Osteoblast (primary cell): ENCODE data around the gene VRK1. TPM values are rescaled to one million over a fixed set of nuclear protein-coding genes. Genes with fewer than 3 reads are reported as not detected.

Experiments
- DNase-seq: peaks from one replicate; pipeline ENCODE4 v3.0.0; 2011; ENCODE audit warnings: low spot score, mixed read lengths; ENCODE audit not compliant: insufficient read length; ENCODE audit errors: missing footprints
- H2AFZ ChIP-seq: 2 replicates; pipeline ENCODE4 v1.6.0; 2011; ENCODE audit warnings: mild to moderate bottlenecking, low read length
- H3K27ac ChIP-seq: 2 replicates; pipeline ENCODE4 v1.5.1; 2011; ENCODE audit warnings: mild to moderate bottlenecking, low read depth, low read length, moderate library complexity
- H3K27me3 ChIP-seq: 2 replicates; pipeline ENCODE4 v1.6.0; 2012; ENCODE audit warnings: mild to moderate bottlenecking, control low read depth, inconsistent platforms, low read length, moderate library complexity; ENCODE audit not compliant: insufficient read depth
- H3K36me3 ChIP-seq: 2 replicates; pipeline ENCODE4 v1.5.1; 2011; ENCODE audit warnings: mild to moderate bottlenecking, low read length, control low read depth, moderate library complexity; ENCODE audit not compliant: insufficient read depth
- H3K4me1 ChIP-seq: 2 replicates; pipeline ENCODE4 v1.5.1; 2011; ENCODE audit warnings: mild to moderate bottlenecking, low read length, control low read depth, moderate library complexity; ENCODE audit not compliant: insufficient read depth
- H3K4me2 ChIP-seq: 2 replicates; pipeline ENCODE4 v1.6.0; 2011; ENCODE audit warnings: mild to moderate bottlenecking, low read length; ENCODE audit not compliant: insufficient read depth
- H3K4me3 ChIP-seq: fragments of 200-600 bp; sonication (generic); 3 replicates; pipeline ENCODE4 v1.5.1; 2012; ENCODE audit warnings: mild to moderate bottlenecking, low read length, inconsistent platforms; ENCODE audit not compliant: insufficient read depth
- H3K79me2 ChIP-seq: 2 replicates; pipeline ENCODE4 v1.6.0; 2012; ENCODE audit warnings: mild to moderate bottlenecking, low read length, control low read depth, inconsistent platforms; ENCODE audit not compliant: insufficient read depth
- H3K9me3 ChIP-seq: 2 replicates; pipeline ENCODE4 v1.5.1; 2011; ENCODE audit warnings: low read depth, low read length, control low read depth
- H4K20me1 ChIP-seq: 2 replicates; pipeline ENCODE4 v1.6.0; 2012; ENCODE audit warnings: mild to moderate bottlenecking, low read length, control low read depth; ENCODE audit not compliant: insufficient read depth
- CTCF ChIP-seq: IDR thresholded peaks from 2 replicates; pipeline ENCODE4 v1.5.1; 2011; ENCODE audit warnings: mild to moderate bottlenecking, low read depth, low read length, moderate library complexity; ENCODE audit errors: extremely low read depth
- total RNA-seq: library from RNA; depleted of rRNA; stranded (reverse); fragments of >200 nt; gene quantifications from 2 replicates; pipeline ENCODE4 v1.2.3, GENCODE V29; 2012

The VRK1 gene
- total RNA-seq, 1 donor: 24.2 TPM

GRCh38 chr14:96889091-96889490 lies 91.9 kb downstream of the VRK1 start:
- H3K79me2 ChIP-seq: no peaks in the 10 kb centered on the region
- H3K27ac ChIP-seq: no peak overlapping the region
- no peaks in the 10 kb centered on the region for H4K20me1 ChIP-seq
- TF ChIP-seq CTCF: no peak
- no peak overlapping the region for H2AFZ ChIP-seq
- H3K27me3 ChIP-seq: no peaks in the 10 kb centered on the region
- H3K4me3 ChIP-seq: no peak overlapping the region
- H3K9me3 ChIP-seq: no peaks in the 10 kb centered on the region
- DNase-seq: no peak
- H3K4me1 ChIP-seq: no peaks in the 10 kb centered on the region
- H3K36me3 ChIP-seq: no peaks in the 10 kb centered on the region
- H3K4me2 ChIP-seq: no peak overlapping the region

GRCh38 chr14:96893966-96894622 lies 96.9 kb downstream of the VRK1 start:
- H2AFZ ChIP-seq: no peak overlapping the region
- TF ChIP-seq CTCF: no peak
- H4K20me1 ChIP-seq: no peaks in the 10 kb centered on the region
- H3K4me3 ChIP-seq: no peak overlapping the region
- no peaks in the 10 kb centered on the region for H3K27me3 ChIP-seq
- H3K27ac ChIP-seq: no peak overlapping the region
- no peak overlapping the region for H3K4me2 ChIP-seq
- no peaks in the 10 kb centered on the region for H3K9me3 ChIP-seq
- H3K79me2 ChIP-seq: no peaks in the 10 kb centered on the region
- H3K4me1 ChIP-seq: no peaks in the 10 kb centered on the region
- DNase-seq: no peak
- H3K36me3 ChIP-seq: no peaks in the 10 kb centered on the region

- no peak overlapping the region for H3K4me3 ChIP-seq
- H3K36me3 ChIP-seq: no peaks in the 10 kb centered on the region
- H2AFZ ChIP-seq: no peak overlapping the region
- no peaks in the 10 kb centered on the region for H3K4me1 ChIP-seq
- no peaks in the 10 kb centered on the region for H3K27me3 ChIP-seq
- TF ChIP-seq CTCF: no peak
- no peaks in the 10 kb centered on the region for H4K20me1 ChIP-seq
- no peak overlapping the region for H3K4me2 ChIP-seq
- H3K79me2 ChIP-seq: no peaks in the 10 kb centered on the region
- no peak overlapping the region for H3K27ac ChIP-seq
- DNase-seq: no peak
- H3K9me3 ChIP-seq: no peaks in the 10 kb centered on the region
Observed at GRCh38 chr14:96894966-96895365, 97.8 kb downstream of the VRK1 start.

- H4K20me1 ChIP-seq: no peaks in the 10 kb centered on the region
- H3K4me1 ChIP-seq: no peaks in the 10 kb centered on the region
- H3K4me3 ChIP-seq: peak overlapping the region; percentile 23
- H3K36me3 ChIP-seq: no peaks in the 10 kb centered on the region
- H3K79me2 ChIP-seq: no peaks in the 10 kb centered on the region
- TF ChIP-seq CTCF: no peak
- peak overlapping the region; percentile 18 for H3K4me2 ChIP-seq
- H3K9me3 ChIP-seq: no peaks in the 10 kb centered on the region
- DNase-seq: no peak
- no peaks in the 10 kb centered on the region for H3K27me3 ChIP-seq
- peak overlapping the region; percentile 34 for H2AFZ ChIP-seq
- H3K27ac ChIP-seq: no peak overlapping the region
Observed at GRCh38 chr14:96895658-96896271, 98.6 kb downstream of the VRK1 start.
